K562 (cell line): ENCODE data around the gene ZNF865. TPM values are rescaled to one million over a fixed set of nuclear protein-coding genes. Genes with fewer than 3 reads are reported as not detected.

ENCODE experiments used
- ATAC-seq: fragments of 200-7000 bp; cut with Tn5 transposase; 3 replicates; pipeline ENCODE4 v1.9.1; 2020; ENCODE audit warnings: moderate library complexity
- BruUV-seq: library from RNA; stranded (reverse); fragments of 400-500 nt; replicated peaks from 2 replicates; lab custom pipeline; 2021; lab: Mats Ljungman, UMichigan
- CTCF ChIA-PET: fragments of 300-600 bp; formaldehyde crosslinking; extraction: SDS; loops from one replicate; lab custom pipeline; 2021; ENCODE audit warnings: low intra/inter-chr PET ratio; lab: Yijun Ruan, JAX
- POLR2A ChIA-PET: fragments of 300-600, 350-650 bp; sonication (Branson Sonifier 250); formaldehyde crosslinking; extraction: SDS; loops from one replicate; lab custom pipeline; 2021; ENCODE audit warnings: antibody characterized with exemption, inconsistent platforms; lab: Yijun Ruan, JAX
- DNase-seq, 4 experiments: peaks; one replicate each; pipeline versions ENCODE4 v3.0.0 to v3.0.0-alpha.2; 2011 to 2018; ENCODE audit warnings: low spot score in 3 of 4, mixed read lengths in 3 of 4; ENCODE audit errors: extremely low read depth in 1 of 4
- FAIRE-seq: peaks from 2 replicates; lab custom pipeline; 2011; peaks lifted over from hg19 to GRCh38; lab: Jason Lieb, UNC
- H2AFZ ChIP-seq: 2 replicates; pipeline ENCODE4 v1.6.0; 2011; ENCODE audit warnings: low read depth, low read length, control low read depth, inconsistent platforms
- H3K27ac ChIP-seq: fragments of 200-600 bp; 3 replicates; pipeline ENCODE4 v1.8.0; 2011; ENCODE audit warnings: low read depth, mild to moderate bottlenecking, control low read depth, inconsistent platforms, low read length, moderate library complexity, mixed read lengths; ENCODE audit errors: extremely low read depth
- H3K27me3 ChIP-seq, 2 experiments: fragments of 300-600 bp in 1 of 2; 2 replicates in 1 of 2; 3 replicates in 1 of 2; pipeline versions ENCODE4 v1.6.0 to v1.8.0; 2011; ENCODE audit warnings: inconsistent platforms in 2 of 2, low read length in 2 of 2, mild to moderate bottlenecking in 1 of 2, mixed read lengths in 1 of 2, moderate library complexity in 1 of 2; ENCODE audit not compliant: control insufficient read depth in 2 of 2, insufficient read depth in 2 of 2
- H3K36me3 ChIP-seq: fragments of 300-600 bp; 3 replicates; pipeline ENCODE4 v1.8.0; 2011; ENCODE audit warnings: mild to moderate bottlenecking, low read length, inconsistent platforms; ENCODE audit not compliant: control insufficient read depth, insufficient read depth
- H3K4me1 ChIP-seq, 2 experiments: fragments of 200-600 bp in 1 of 2; replicated peaks in 1 of 2; 2 replicates in 1 of 2; 3 replicates in 1 of 2; pipeline versions ENCODE4 v1.5.1 to v1.8.0; 2011; ENCODE audit warnings: inconsistent platforms in 2 of 2, low read length in 2 of 2, mild to moderate bottlenecking in 1 of 2, mixed read lengths in 1 of 2, moderate library complexity in 1 of 2; ENCODE audit not compliant: control insufficient read depth in 2 of 2, insufficient read depth in 2 of 2
- H3K4me2 ChIP-seq: 2 replicates; pipeline ENCODE4 v1.6.1; 2011; ENCODE audit warnings: low read length, control low read depth, inconsistent platforms, mixed read lengths; ENCODE audit not compliant: insufficient read depth
- H3K4me3 ChIP-seq: fragments of 200-600 bp; sonication (generic), shearing (Covaris generic); 2 replicates; pipeline ENCODE4 v1.5.1; 2016; ENCODE audit warnings: control low read depth, inconsistent platforms
- H3K79me2 ChIP-seq: fragments of 200-600 bp; 3 replicates; pipeline ENCODE4 v1.8.0; 2011; ENCODE audit warnings: low read length, inconsistent platforms; ENCODE audit not compliant: control insufficient read depth, insufficient read depth
- H3K9ac ChIP-seq, 2 experiments: 2 replicates each; pipeline versions ENCODE4 v1.6.0 to v1.6.1; 2011; ENCODE audit warnings: low read depth in 2 of 2, low read length in 2 of 2, control low read depth in 1 of 2, inconsistent platforms in 1 of 2, mild to moderate bottlenecking in 1 of 2, mixed read lengths in 1 of 2; ENCODE audit not compliant: insufficient read depth in 1 of 2
- H3K9me1 ChIP-seq: one replicate; pipeline ENCODE4 v1.6.0; 2011; ENCODE audit warnings: inconsistent platforms, mild to moderate bottlenecking, low read length, moderate library complexity; ENCODE audit not compliant: control insufficient read depth, insufficient read depth
- H3K9me3 ChIP-seq: replicated peaks from 2 replicates; pipeline ENCODE4 v1.5.1; 2011; ENCODE audit warnings: low read depth, low read length, inconsistent platforms; ENCODE audit not compliant: control insufficient read depth, insufficient read depth
- H4K20me1 ChIP-seq: replicated peaks from 2 replicates; pipeline ENCODE4 v1.6.1; 2011; ENCODE audit warnings: low read length, inconsistent platforms, mixed read lengths; ENCODE audit not compliant: control insufficient read depth, insufficient read depth
- CXXC5 ChIP-seq: fragments of 250-450 bp; sonication (Bioruptor Pico); IDR thresholded peaks from 2 replicates; pipeline ENCODE4 v1.8.0; 2022; ENCODE audit warnings: inconsistent platforms, mild to moderate bottlenecking, moderate library complexity
- E2F5 ChIP-seq: sonication (generic); formaldehyde crosslinking; IDR thresholded peaks from 2 replicates; pipeline ENCODE4 v1.8.0; 2022; ENCODE audit warnings: mild to moderate bottlenecking, missing genetic modification reagents
- EHMT2 ChIP-seq: fragments of 450-650 bp; IDR thresholded peaks from 2 replicates; pipeline ENCODE4 v1.6.1; 2018; ENCODE audit warnings: antibody characterized with exemption
- EP400 ChIP-seq: fragments of 450-650 bp; IDR thresholded peaks from 2 replicates; pipeline ENCODE4 v1.6.1; 2017; ENCODE audit warnings: antibody characterized with exemption, mild to moderate bottlenecking, moderate library complexity
- HDAC6 ChIP-seq: IDR thresholded peaks from 2 replicates; pipeline ENCODE4 v1.6.1; 2012; ENCODE audit warnings: low read depth, mild to moderate bottlenecking, control low read depth, inconsistent platforms, low read length, moderate library complexity
- MCM3 ChIP-seq: fragments of 450-650 bp; IDR thresholded peaks from 2 replicates; pipeline ENCODE4 v1.6.1; 2016
- NR2C1 ChIP-seq, 2 experiments: fragments of 450-650 bp; IDR thresholded peaks; 2 replicates each; pipeline ENCODE4 v1.6.1; 2017; ENCODE audit warnings: mild to moderate bottlenecking in 2 of 2, antibody characterized with exemption in 1 of 2, inconsistent platforms in 1 of 2, missing compliant biosample characterization in 1 of 2, missing genetic modification characterization in 1 of 2
- RBFOX2 ChIP-seq: fragments of 200-400 bp; formaldehyde crosslinking; IDR thresholded peaks from 2 replicates; pipeline ENCODE4 v1.6.1; 2017; ENCODE audit warnings: low read depth, mild to moderate bottlenecking, low read length, moderate library complexity
- SETDB1 ChIP-seq: IDR thresholded peaks from one replicate; pipeline ENCODE4 v1.6.1; 2012; ENCODE audit warnings: low read length, control low read depth, inconsistent platforms
- SMARCE1 ChIP-seq: fragments of 450-650 bp; IDR thresholded peaks from 2 replicates; pipeline ENCODE4 v1.7.1; 2016; ENCODE audit warnings: mild to moderate bottlenecking
- ZBTB12 ChIP-seq: fragments of 250-450 bp; sonication (Bioruptor Pico); IDR thresholded peaks from 2 replicates; pipeline ENCODE4 v1.4.0; 2020
- ZNF644 ChIP-seq: fragments of 200-800 bp; sonication (Bioruptor generic); IDR thresholded peaks from 2 replicates; pipeline ENCODE4 v1.6.1; 2016; ENCODE audit warnings: low read depth, missing genetic modification characterization, missing compliant biosample characterization
- WGBS: fragments of 100-300 bp; shearing (Covaris generic); methylation state at CpG from one replicate; pipeline ENCODE4 v1.1.6; 2016; ENCODE audit warnings: low coverage, mixed read lengths; ENCODE audit not compliant: insufficient coverage; ENCODE audit errors: missing lambda C conversion rate; 5-methylcytosine and 5-hydroxymethylcytosine counted together
- in situ Hi-C: fragments of 300-500 bp; cut with MboI; formaldehyde crosslinking; loops from 4 replicates; pipeline ENCODE4 v1.15.0; 2018; ENCODE audit warnings: inconsistent platforms, mixed read lengths
- intact Hi-C: fragments of 100-400 bp; cut with micrococcal nuclease; formaldehyde crosslinking; loops from 2 replicates; pipeline ENCODE4 v1.14.2; 2022
- polyA plus RNA-seq, 8 experiments: library from polyadenylated mRNA; depleted of rRNA in 4 of 8; stranded (reverse) in 5 of 8; unstranded in 3 of 8; fragments of >200 nt; fragmentation: Nextera tagmentation in 2 of 8; fragmentation: Illumina TruSeq in 1 of 8; extraction: Ambion mirVana in 2 of 8; extraction: Trizol in 1 of 8; gene quantifications; 2 replicates each; pipeline versions ENCODE4 v1.2.1 to v1.2.3, GENCODE V29; 2011 to 2014; ENCODE audit warnings: inconsistent platforms in 1 of 8, missing spikeins in 1 of 8
- total RNA-seq, 7 experiments: library from RNA; depleted of rRNA in 6 of 7; stranded (reverse); fragments of >200 nt in 6 of 7; fragmentation: Illumina TruSeq in 2 of 7; extraction: Trizol in 2 of 7; gene quantifications; 2 replicates each; pipeline versions ENCODE4 v1.2.1 to v1.2.3, GENCODE V29; 2011 to 2021; ENCODE audit warnings: low replicate concordance in 1 of 7

Gene ZNF865
- total and polyA plus RNA-seq, 9 of the 15 experiments (the other 6 are each of a cell fraction or from before 2014, with no cell fraction given): 0.40 to 18.8 (median 1.6) TPM; not detected in 2

GRCh38 chr19:55619286-55619685 is 13.8 kb downstream of the ZNF865 start:
- H3K36me3 ChIP-seq: peaks cover 35% of the 10 kb centered on the region; the same call in 2 of the 3 replicates
- TF ChIP-seq SETDB1 (no peak), EP400 (no peak)
- H3K9me3 ChIP-seq: no peaks in the 10 kb centered on the region
- 68% methylated on average over 3 of the region's 3 CpGs for WGBS
- H2AFZ ChIP-seq: no peak overlapping the region
- H3K9me1 ChIP-seq: peaks cover 3% of the 10 kb centered on the region
- no peaks in the 10 kb centered on the region; the same call in 1 of the 2 replicates for H4K20me1 ChIP-seq
- intact Hi-C loops (no loop called here), in situ Hi-C loops (no loop called here)
- H3K4me1 ChIP-seq: peaks cover 6 to 10% of the 10 kb centered on the region in 2 experiments; a peak in 3 of 5 replicates
- peaks cover 7% of the 10 kb centered on the region; the same call in 2 of the 3 replicates for H3K79me2 ChIP-seq
- ChIA-PET POLR2A (interaction anchor here (0.8 to 2.7 kb wide), 3 partner anchors 10 to 115 kb away, joined by 3 to 18 read pairs (median 3); partner anchors contain the start of gene ZNF865), CTCF (no interaction called here)
- DNase-seq (no peak), ATAC-seq (no peak), FAIRE-seq (peak; percentile 11)
- H3K9ac ChIP-seq: no peak overlapping the region
- H3K4me2 ChIP-seq: no peak overlapping the region
- H3K27me3 ChIP-seq: no peaks in the 10 kb centered on the region
- H3K27ac ChIP-seq: no peak overlapping the region
- H3K4me3 ChIP-seq: no peak overlapping the region
- no TSS peak for BruUV-seq

- WGBS: 83% methylated on average over 12 of the region's 12 CpGs
- ATAC-seq (no peak), FAIRE-seq (no peak), DNase-seq (peak in 2 of 4 experiments; percentile 3 to 4)
- CTCF ChIA-PET: no interaction called here
- Histone ChIP-seq H3K27ac (no peak overlapping the region), H3K9ac (no peak overlapping the region), H3K79me2 (peaks cover 7% of the 10 kb centered on the region; the same call in 2 of the 3 replicates), H3K4me1 (peaks cover 9 to 17% of the 10 kb centered on the region in 2 experiments; a peak in 4 of 5 replicates), H3K9me3 (no peaks in the 10 kb centered on the region), H3K27me3 (no peaks in the 10 kb centered on the region), H3K9me1 (peaks cover 3% of the 10 kb centered on the region), H3K4me3 (no peak overlapping the region), H3K36me3 (peaks cover 27% of the 10 kb centered on the region; the same call in 2 of the 3 replicates), H2AFZ (no peak overlapping the region), H3K4me2 (no peak overlapping the region), H4K20me1 (no peaks in the 10 kb centered on the region; the same call in 1 of the 2 replicates)
- intact Hi-C loops (no loop called here), in situ Hi-C loops (loop anchor here (10.0 kb wide), 1 partner anchor 336 kb away; the partner anchor contains the start of genes BRSK1 and HSPBP1)
- BruUV-seq: no TSS peak
- POLR2A ChIA-PET: interaction anchor here (0.6 to 2.0 kb wide), 5 partner anchors 10 to 1074 kb away, joined by 3 to 11 read pairs (median 4); partner anchors contain the start of genes FIZ1 and ZNF865
- TF ChIP-seq NR2C1 (IDR thresholded peaks at IDR 0.05) (no peak), NR2C1 (tag; IDR thresholded peaks at IDR 0.05) (0 out of 2 replicates have a peak, but pooled peaks have one; percentile 19), CXXC5 (CRISPR knock-in tag) (0 out of 2 replicates have a peak, but pooled peaks have one; percentile 28), E2F5 (CRISPR knock-in tag) (no peak), SMARCE1 (no peak), HDAC6 (no peak), RBFOX2 (no peak), ZBTB12 (CRISPR knock-in tag) (no peak), MCM3 (no peak), ZNF644 (no peak), EHMT2 (no peak)
These were observed 15.2 kb downstream of the ZNF865 start for GRCh38 chr19:55620410-55621204.
